HCT116 (cell line): ENCODE data around the gene ACTA2. TPM values are rescaled to one million over a fixed set of nuclear protein-coding genes. Genes with fewer than 3 reads are reported as not detected.

Experiments used
- ATAC-seq: fragments of 200-7000 bp; cut with Tn5 transposase; 2 replicates; pipeline ENCODE4 v1.9.1; 2020; ENCODE audit warnings: mild to moderate bottlenecking, moderate library complexity
- BruUV-seq: library from RNA; stranded (reverse); fragments of 400-500 nt; replicated peaks from 2 replicates; lab custom pipeline; 2021; lab: Mats Ljungman, UMichigan
- CTCF ChIA-PET: fragments of 300-600 bp; sonication (Branson Sonifier 250); formaldehyde crosslinking; loops from one replicate; lab custom pipeline; 2021; ENCODE audit warnings: antibody characterized with exemption; lab: Charles Lee
- POLR2A ChIA-PET: fragments of 300-600, 350-600 bp; sonication (Branson Sonifier 250); formaldehyde crosslinking; loops from one replicate; lab custom pipeline; 2021; ENCODE audit warnings: antibody characterized with exemption; lab: Charles Lee
- RAD21 ChIA-PET, 2 experiments: fragments of 300-600 bp; sonication (Branson Sonifier 250); formaldehyde crosslinking; loops; one replicate each; lab custom pipeline; 2023; ENCODE audit warnings: low total read pairs in 2 of 2; ENCODE audit not compliant: uncharacterized antibody in 2 of 2, unreplicated experiment in 2 of 2, low non-redundant PET in 1 of 2; lab: Charles Lee
- DNase-seq: peaks from one replicate; pipeline ENCODE4 v3.0.0-alpha.2; 2010; ENCODE audit warnings: low read depth, low spot score
- H2AFZ ChIP-seq: fragments of 200-600 bp; shearing (Covaris generic), sonication (generic); 2 replicates; pipeline ENCODE4 v1.6.1; 2017; ENCODE audit warnings: low read depth, mixed run types, mixed read lengths, antibody characterized with exemption, low read length; ENCODE audit not compliant: poor library complexity, severe bottlenecking
- H3K27ac ChIP-seq: 2 replicates; pipeline ENCODE4 v1.5.1; 2012; ENCODE audit warnings: low read depth, low read length
- H3K27me3 ChIP-seq: fragments of 200-600 bp; sonication (generic); 2 replicates; pipeline ENCODE4 v1.6.1; 2016; ENCODE audit warnings: mixed run types, low read length, mixed read lengths; ENCODE audit not compliant: insufficient read depth
- H3K36me3 ChIP-seq, 2 experiments: fragments of 200-500 bp in 1 of 2; fragments of 200-600 bp in 1 of 2; sonication (Bioruptor generic) in 1 of 2; sonication (generic) in 1 of 2; 2 replicates each; pipeline versions ENCODE4 v1.5.1 to v1.6.1; 2014 to 2016; ENCODE audit warnings: low read length in 2 of 2, inconsistent platforms in 1 of 2, mixed read lengths in 1 of 2, mixed run types in 1 of 2; ENCODE audit not compliant: insufficient read depth in 2 of 2, control insufficient read depth in 1 of 2
- H3K4me1 ChIP-seq, 2 experiments: fragments of 200-600 bp in 1 of 2; sonication (generic) in 1 of 2; 2 replicates each; pipeline versions ENCODE4 v1.5.1 to v1.6.1; 2012 to 2017; ENCODE audit warnings: low read length in 2 of 2, inconsistent platforms in 1 of 2, mild to moderate bottlenecking in 1 of 2, mixed read lengths in 1 of 2, mixed run types in 1 of 2, moderate library complexity in 1 of 2; ENCODE audit not compliant: insufficient read depth in 2 of 2, control insufficient read depth in 1 of 2
- H3K4me2 ChIP-seq: fragments of 200-600 bp; sonication (generic); 2 replicates; pipeline ENCODE4 v1.6.1; 2017; ENCODE audit warnings: mixed run types, low read length, mixed read lengths
- H3K4me3 ChIP-seq, 2 experiments: fragments of 200-600 bp in 1 of 2; sonication (generic) in 1 of 2; replicated peaks in 1 of 2; 2 replicates each; pipeline ENCODE4 v1.5.1; 2011 to 2016; ENCODE audit warnings: low read length in 2 of 2, control low read depth in 1 of 2, low read depth in 1 of 2, mild to moderate bottlenecking in 1 of 2, mixed read lengths in 1 of 2, mixed run types in 1 of 2
- H3K79me2 ChIP-seq: fragments of 200-600 bp; sonication (generic); 2 replicates; pipeline ENCODE4 v1.6.1; 2017; ENCODE audit warnings: mild to moderate bottlenecking, mixed run types, low read length, moderate library complexity, mixed read lengths; ENCODE audit not compliant: insufficient read depth
- H3K9ac ChIP-seq: fragments of 200-600 bp; sonication (generic); 2 replicates; pipeline ENCODE4 v1.6.1; 2016; ENCODE audit warnings: low read length, mixed read lengths
- H3K9me2 ChIP-seq: fragments of 200-600 bp; sonication (generic), shearing (Covaris generic); 2 replicates; pipeline ENCODE4 v1.6.1; 2017; ENCODE audit warnings: mixed run types, mild to moderate bottlenecking, moderate library complexity; ENCODE audit not compliant: insufficient read depth
- H3K9me3 ChIP-seq, 2 experiments: fragments of 200-500 bp in 1 of 2; fragments of 200-600 bp in 1 of 2; sonication (Bioruptor generic) in 1 of 2; sonication (generic) in 1 of 2; 2 replicates each; pipeline ENCODE4 v1.6.1; 2014 to 2017; ENCODE audit warnings: low read length in 2 of 2, mixed read lengths in 2 of 2, inconsistent platforms in 1 of 2, low read depth in 1 of 2, mild to moderate bottlenecking in 1 of 2, mixed run types in 1 of 2, moderate library complexity in 1 of 2; ENCODE audit not compliant: control insufficient read depth in 1 of 2, insufficient read depth in 1 of 2
- H4K20me1 ChIP-seq: fragments of 200-600 bp; sonication (generic), shearing (Covaris generic); 2 replicates; pipeline ENCODE4 v1.6.1; 2017; ENCODE audit warnings: mixed run types, mild to moderate bottlenecking, moderate library complexity; ENCODE audit not compliant: insufficient read depth
- CBX3 ChIP-seq: IDR thresholded peaks from 2 replicates; pipeline ENCODE4 v1.6.1; 2012; ENCODE audit warnings: low read depth
- CEBPB ChIP-seq: IDR thresholded peaks from 2 replicates; pipeline ENCODE4 v1.6.1; 2012; ENCODE audit warnings: low read depth
- EGR1 ChIP-seq: IDR thresholded peaks from 2 replicates; pipeline ENCODE4 v1.6.1; 2012; ENCODE audit warnings: low read depth
- ELF1 ChIP-seq: IDR thresholded peaks from 2 replicates; pipeline ENCODE4 v1.6.1; 2012; ENCODE audit warnings: low read depth, borderline replicate concordance
- EZH2phosphoT487 ChIP-seq: fragments of 200-600 bp; IDR thresholded peaks from 2 replicates; pipeline ENCODE4 v1.6.1; 2018; ENCODE audit warnings: antibody characterized with exemption, borderline replicate concordance
- FOSL1 ChIP-seq: IDR thresholded peaks from 2 replicates; pipeline ENCODE4 v1.6.1; 2012; ENCODE audit warnings: low read depth
- JUND ChIP-seq: IDR thresholded peaks from 2 replicates; pipeline ENCODE4 v1.6.1; 2012
- POLR2AphosphoS5 ChIP-seq: IDR thresholded peaks from 2 replicates; pipeline ENCODE4 v1.6.1; 2011; ENCODE audit warnings: mild to moderate bottlenecking, low read depth, low read length, moderate library complexity
- RAD21 ChIP-seq: IDR thresholded peaks from 2 replicates; pipeline ENCODE4 v1.6.1; 2012; ENCODE audit warnings: low read depth, mild to moderate bottlenecking
- SIN3A ChIP-seq: IDR thresholded peaks from 2 replicates; pipeline ENCODE4 v1.6.1; 2012; ENCODE audit warnings: low read depth
- SP1 ChIP-seq: IDR thresholded peaks from 2 replicates; pipeline ENCODE4 v1.6.1; 2012; ENCODE audit warnings: low read depth
- SRF ChIP-seq: IDR thresholded peaks from 2 replicates; pipeline ENCODE4 v1.6.1; 2012; ENCODE audit warnings: low read depth
- TCF7L2 ChIP-seq: IDR thresholded peaks from 2 replicates; pipeline ENCODE4 v1.7.0; 2011; ENCODE audit warnings: borderline replicate concordance, inconsistent platforms; ENCODE audit not compliant: insufficient read depth, insufficient read length; ENCODE audit errors: extremely low read depth
- YY1 ChIP-seq: IDR thresholded peaks from 2 replicates; pipeline ENCODE4 v1.6.1; 2011; ENCODE audit warnings: low read length, low read depth, moderate library complexity, mild to moderate bottlenecking; ENCODE audit not compliant: insufficient replicate concordance; ENCODE audit errors: extremely low read depth
- ZFX ChIP-seq: fragments of 450-650 bp; IDR thresholded peaks from 2 replicates; pipeline ENCODE4 v1.6.1; 2017
- ZNF274 ChIP-seq: fragments of 200-500 bp; sonication (Bioruptor generic); IDR thresholded peaks from 2 replicates; pipeline ENCODE4 v1.6.1; 2014; ENCODE audit warnings: mild to moderate bottlenecking, low read depth, low read length, inconsistent platforms
- intact Hi-C: fragments of 100-400 bp; cut with micrococcal nuclease; formaldehyde crosslinking; loops from 2 replicates; pipeline ENCODE4 v1.10.0; 2022
- total RNA-seq: library from RNA; stranded (reverse); gene quantifications from one replicate; pipeline ENCODE4 v1.2.1, GENCODE V29; 2021; ENCODE audit not compliant: unreplicated experiment
- TF ChIP-seq, protein P1 (sequence below): IDR thresholded peaks from 2 replicates; pipeline ENCODE4 v1.6.1; 2011; ENCODE audit warnings: mild to moderate bottlenecking, low read length, moderate library complexity; ENCODE audit not compliant: insufficient replicate concordance; ENCODE audit errors: extremely low read depth
- TF ChIP-seq, protein P2 (sequence below): IDR thresholded peaks from 2 replicates; pipeline ENCODE4 v1.6.1; 2012; ENCODE audit warnings: low read depth
- TF ChIP-seq, protein P3 (sequence below), 3 experiments: fragments of 200-600 bp in 1 of 3; sonication (generic) in 1 of 3; IDR thresholded peaks in 2 of 3; conservative IDR thresholded peaks in 1 of 3; 2 replicates each; pipeline ENCODE4 v1.5.1; 2012 to 2017; ENCODE audit warnings: low read depth in 2 of 3, low read length in 2 of 3, antibody characterized with exemption in 1 of 3, borderline replicate concordance in 1 of 3, control low read depth in 1 of 3, mild to moderate bottlenecking in 1 of 3, mixed read lengths in 1 of 3, mixed run types in 1 of 3, moderate library complexity in 1 of 3; ENCODE audit not compliant: insufficient read depth in 1 of 3
- TF ChIP-seq, protein P4 (sequence below): IDR thresholded peaks from 2 replicates; pipeline ENCODE4 v1.6.1; 2012

Gene ACTA2
- total RNA-seq, 1 experiment from 2014 or later, result 9.4 TPM

DNA sequence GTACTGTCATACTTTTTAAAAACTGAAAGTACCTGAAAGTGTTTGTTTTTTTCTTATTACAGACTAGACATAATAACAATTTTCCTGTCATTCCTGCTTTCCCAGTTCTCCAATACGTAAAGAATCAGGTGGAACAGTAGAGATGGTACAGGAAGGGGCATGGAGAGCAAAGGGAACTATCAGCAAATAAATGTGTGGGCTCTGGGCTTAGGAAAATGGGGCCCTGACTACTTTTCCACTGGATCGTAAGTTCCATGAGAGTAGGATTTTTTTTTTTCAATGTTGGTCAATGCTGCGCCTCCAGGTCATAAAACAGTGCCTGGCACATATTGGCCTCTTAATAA, 22.8 kb upstream of the ACTA2 start:
- no peak overlapping the region for H3K27ac ChIP-seq
- POLR2A ChIA-PET, result no interaction called here
- TF ChIP-seq SRF (no peak), ZNF274 (no peak), ELF1 (no peak), TCF7L2 (no peak), SP1 (no peak), POLR2AphosphoS5 (no peak), CBX3 (no peak), RAD21 (no peak), JUND (no peak), EZH2phosphoT487 (no peak), SIN3A (no peak), CEBPB (no peak), YY1 (no peak), ZFX (no peak), EGR1 (no peak), FOSL1 (no peak)
- TF ChIP-seq, protein P1, sequence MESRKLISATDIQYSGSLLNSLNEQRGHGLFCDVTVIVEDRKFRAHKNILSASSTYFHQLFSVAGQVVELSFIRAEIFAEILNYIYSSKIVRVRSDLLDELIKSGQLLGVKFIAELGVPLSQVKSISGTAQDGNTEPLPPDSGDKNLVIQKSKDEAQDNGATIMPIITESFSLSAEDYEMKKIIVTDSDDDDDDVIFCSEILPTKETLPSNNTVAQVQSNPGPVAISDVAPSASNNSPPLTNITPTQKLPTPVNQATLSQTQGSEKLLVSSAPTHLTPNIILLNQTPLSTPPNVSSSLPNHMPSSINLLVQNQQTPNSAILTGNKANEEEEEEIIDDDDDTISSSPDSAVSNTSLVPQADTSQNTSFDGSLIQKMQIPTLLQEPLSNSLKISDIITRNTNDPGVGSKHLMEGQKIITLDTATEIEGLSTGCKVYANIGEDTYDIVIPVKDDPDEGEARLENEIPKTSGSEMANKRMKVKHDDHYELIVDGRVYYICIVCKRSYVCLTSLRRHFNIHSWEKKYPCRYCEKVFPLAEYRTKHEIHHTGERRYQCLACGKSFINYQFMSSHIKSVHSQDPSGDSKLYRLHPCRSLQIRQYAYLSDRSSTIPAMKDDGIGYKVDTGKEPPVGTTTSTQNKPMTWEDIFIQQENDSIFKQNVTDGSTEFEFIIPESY, result no peak
- TF ChIP-seq, protein P2, sequence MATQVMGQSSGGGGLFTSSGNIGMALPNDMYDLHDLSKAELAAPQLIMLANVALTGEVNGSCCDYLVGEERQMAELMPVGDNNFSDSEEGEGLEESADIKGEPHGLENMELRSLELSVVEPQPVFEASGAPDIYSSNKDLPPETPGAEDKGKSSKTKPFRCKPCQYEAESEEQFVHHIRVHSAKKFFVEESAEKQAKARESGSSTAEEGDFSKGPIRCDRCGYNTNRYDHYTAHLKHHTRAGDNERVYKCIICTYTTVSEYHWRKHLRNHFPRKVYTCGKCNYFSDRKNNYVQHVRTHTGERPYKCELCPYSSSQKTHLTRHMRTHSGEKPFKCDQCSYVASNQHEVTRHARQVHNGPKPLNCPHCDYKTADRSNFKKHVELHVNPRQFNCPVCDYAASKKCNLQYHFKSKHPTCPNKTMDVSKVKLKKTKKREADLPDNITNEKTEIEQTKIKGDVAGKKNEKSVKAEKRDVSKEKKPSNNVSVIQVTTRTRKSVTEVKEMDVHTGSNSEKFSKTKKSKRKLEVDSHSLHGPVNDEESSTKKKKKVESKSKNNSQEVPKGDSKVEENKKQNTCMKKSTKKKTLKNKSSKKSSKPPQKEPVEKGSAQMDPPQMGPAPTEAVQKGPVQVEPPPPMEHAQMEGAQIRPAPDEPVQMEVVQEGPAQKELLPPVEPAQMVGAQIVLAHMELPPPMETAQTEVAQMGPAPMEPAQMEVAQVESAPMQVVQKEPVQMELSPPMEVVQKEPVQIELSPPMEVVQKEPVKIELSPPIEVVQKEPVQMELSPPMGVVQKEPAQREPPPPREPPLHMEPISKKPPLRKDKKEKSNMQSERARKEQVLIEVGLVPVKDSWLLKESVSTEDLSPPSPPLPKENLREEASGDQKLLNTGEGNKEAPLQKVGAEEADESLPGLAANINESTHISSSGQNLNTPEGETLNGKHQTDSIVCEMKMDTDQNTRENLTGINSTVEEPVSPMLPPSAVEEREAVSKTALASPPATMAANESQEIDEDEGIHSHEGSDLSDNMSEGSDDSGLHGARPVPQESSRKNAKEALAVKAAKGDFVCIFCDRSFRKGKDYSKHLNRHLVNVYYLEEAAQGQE, result no peak
- TF ChIP-seq, protein P3, sequence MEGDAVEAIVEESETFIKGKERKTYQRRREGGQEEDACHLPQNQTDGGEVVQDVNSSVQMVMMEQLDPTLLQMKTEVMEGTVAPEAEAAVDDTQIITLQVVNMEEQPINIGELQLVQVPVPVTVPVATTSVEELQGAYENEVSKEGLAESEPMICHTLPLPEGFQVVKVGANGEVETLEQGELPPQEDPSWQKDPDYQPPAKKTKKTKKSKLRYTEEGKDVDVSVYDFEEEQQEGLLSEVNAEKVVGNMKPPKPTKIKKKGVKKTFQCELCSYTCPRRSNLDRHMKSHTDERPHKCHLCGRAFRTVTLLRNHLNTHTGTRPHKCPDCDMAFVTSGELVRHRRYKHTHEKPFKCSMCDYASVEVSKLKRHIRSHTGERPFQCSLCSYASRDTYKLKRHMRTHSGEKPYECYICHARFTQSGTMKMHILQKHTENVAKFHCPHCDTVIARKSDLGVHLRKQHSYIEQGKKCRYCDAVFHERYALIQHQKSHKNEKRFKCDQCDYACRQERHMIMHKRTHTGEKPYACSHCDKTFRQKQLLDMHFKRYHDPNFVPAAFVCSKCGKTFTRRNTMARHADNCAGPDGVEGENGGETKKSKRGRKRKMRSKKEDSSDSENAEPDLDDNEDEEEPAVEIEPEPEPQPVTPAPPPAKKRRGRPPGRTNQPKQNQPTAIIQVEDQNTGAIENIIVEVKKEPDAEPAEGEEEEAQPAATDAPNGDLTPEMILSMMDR (IDR thresholded peaks at IDR 0.05 in 2 of 3, conservative IDR thresholded peaks at IDR 0.05 in 1 of 3; ENCODE audit: borderline replicate concordance in 1 of 3, insufficient read depth in 1 of 3, low read depth in 2 of 3, low read length in 2 of 3), result no peak
- TF ChIP-seq, protein P4, sequence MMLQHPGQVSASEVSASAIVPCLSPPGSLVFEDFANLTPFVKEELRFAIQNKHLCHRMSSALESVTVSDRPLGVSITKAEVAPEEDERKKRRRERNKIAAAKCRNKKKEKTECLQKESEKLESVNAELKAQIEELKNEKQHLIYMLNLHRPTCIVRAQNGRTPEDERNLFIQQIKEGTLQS, result no peak
- DNase-seq (no peak), ATAC-seq (no peak)
- no peaks in the 10 kb centered on the region for H3K36me3 ChIP-seq
- no TSS peak for BruUV-seq
- H2AFZ ChIP-seq, result no peak overlapping the region
- H3K9ac ChIP-seq, result no peak overlapping the region
- no peaks in the 10 kb centered on the region for H3K79me2 ChIP-seq
- CTCF ChIA-PET, result interaction anchor here (1.2 kb wide), 1 partner anchor 12 kb away, joined by 4 read pairs; no protein-coding TSS in a partner anchor
- H3K4me2 ChIP-seq, result peak overlapping the region; percentile 62
- no peaks in the 10 kb centered on the region for H3K27me3 ChIP-seq
- RAD21 ChIA-PET, result no interaction called here
- H3K4me3 ChIP-seq, result peak overlapping the region in 1 of 2 experiments; percentile 38; a peak in 3 of 4 replicates
- intact Hi-C loops, result no loop called here
- H3K9me2 ChIP-seq, result no peaks in the 10 kb centered on the region
- H3K4me1 ChIP-seq, result peaks cover 3 to 4% of the 10 kb centered on the region in 2 experiments; a peak in 2 of 4 replicates
- no peaks in the 10 kb centered on the region for H3K9me3 ChIP-seq
- H4K20me1 ChIP-seq, result no peaks in the 10 kb centered on the region
